ENCODE results near the gene IRF7. TPM values are rescaled to one million over a fixed set of nuclear protein-coding genes. Genes with fewer than 3 reads are reported as not detected.

Gene IRF7
- total and polyA plus RNA-seq, 2 donors (not counting 3 experiments of a cell fraction or from before 2014, with no cell fraction given): 12.6 to 14.7 TPM

- Histone ChIP-seq H3K4me1 (ENCODE audit: control insufficient read depth, extremely low read depth, insufficient read depth, low read length) (peaks cover 7% of the 10 kb centered on the region), H3K27me3 (ENCODE audit: control insufficient read depth in 2 of 2, insufficient read depth in 2 of 2, low read length in 2 of 2) (no peaks in the 10 kb centered on the region), H3K4me2 (ENCODE audit: insufficient read depth, low read length) (no peak overlapping the region), H3K79me2 (ENCODE audit: control insufficient read depth, insufficient read depth, low read length) (peaks cover 10% of the 10 kb centered on the region), H4K20me1 (replicated peaks; ENCODE audit: control insufficient read depth, extremely low read depth, insufficient read depth, low read length) (no peaks in the 10 kb centered on the region), H3K4me3 (replicated peaks in 1 of 3; ENCODE audit: insufficient read depth in 1 of 3, low read depth in 1 of 3, low read length in 3 of 3) (no peak overlapping the region), H2AFZ (ENCODE audit: low read depth, low read length) (no peak overlapping the region), H3K9me3 (replicated peaks; ENCODE audit: control insufficient read depth, insufficient read depth, low read length) (no peaks in the 10 kb centered on the region), H3K9me1 (replicated peaks; ENCODE audit: control insufficient read depth, extremely low read depth, insufficient read depth, low read length) (no peaks in the 10 kb centered on the region), H3K9ac (replicated peaks; ENCODE audit: extremely low read depth, insufficient read depth, low read length) (no peak overlapping the region), H3K27ac (ENCODE audit: insufficient read depth, low read depth, low read length) (no peak overlapping the region), H3K36me3 (ENCODE audit: control insufficient read depth in 2 of 2, extremely low read depth in 1 of 2, insufficient read depth in 2 of 2, low read length in 2 of 2) (peaks cover 24 to 44% of the 10 kb centered on the region in 2 experiments)
- FAIRE-seq: no peak
- dilution Hi-C loops (cut with MboI; ENCODE audit: extremely low pct_ligation_motif_present, low sequenced_read_pairs): no loop called here
- TF ChIP-seq EZH2 (IDR thresholded peaks at IDR 0.05; ENCODE audit: borderline replicate concordance, low read depth, low read length, severe bottlenecking) (no peak), MYC (IDR thresholded peaks at IDR 0.05; ENCODE audit: low read depth, low read length) (no peak), POLR2AphosphoS5 (IDR thresholded peaks at IDR 0.05; ENCODE audit: insufficient read depth, low read depth, low read length) (no peak), GATA2 (IDR thresholded peaks at IDR 0.05; ENCODE audit: insufficient read depth, insufficient read length, low read depth, low read length) (no peak), POLR2A (IDR thresholded peaks at IDR 0.05; ENCODE audit: low read depth, low read length) (no peak), CTCF (IDR thresholded peaks at IDR 0.05; ENCODE audit: extremely low read depth in 1 of 2, insufficient read depth in 1 of 2, low read depth in 1 of 2, low read length in 2 of 2) (no peak), JUN (IDR thresholded peaks at IDR 0.05; ENCODE audit: borderline replicate concordance, insufficient read depth, insufficient read length, low read depth) (no peak), FOS (IDR thresholded peaks at IDR 0.05; ENCODE audit: borderline replicate concordance, insufficient read depth, low read length) (no peak)
- TF ChIP-seq, protein P1, sequence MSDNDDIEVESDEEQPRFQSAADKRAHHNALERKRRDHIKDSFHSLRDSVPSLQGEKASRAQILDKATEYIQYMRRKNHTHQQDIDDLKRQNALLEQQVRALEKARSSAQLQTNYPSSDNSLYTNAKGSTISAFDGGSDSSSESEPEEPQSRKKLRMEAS (IDR thresholded peaks at IDR 0.05; ENCODE audit: insufficient read depth, insufficient read length): no peak
- intact Hi-C loops (cut with micrococcal nuclease): no loop called here
- ChIA-PET POLR2A (no interaction called here), CTCF (no interaction called here)
- no peak for DNase-seq (ENCODE audit: low read depth, low spot score)
- no TSS peak for BruUV-seq (replicated peaks)
Observed at GRCh38 chr11:592501-592900, 23.2 kb downstream of the IRF7 start.
